Measurements from ENCODE around the gene RFX2.

DNA sequence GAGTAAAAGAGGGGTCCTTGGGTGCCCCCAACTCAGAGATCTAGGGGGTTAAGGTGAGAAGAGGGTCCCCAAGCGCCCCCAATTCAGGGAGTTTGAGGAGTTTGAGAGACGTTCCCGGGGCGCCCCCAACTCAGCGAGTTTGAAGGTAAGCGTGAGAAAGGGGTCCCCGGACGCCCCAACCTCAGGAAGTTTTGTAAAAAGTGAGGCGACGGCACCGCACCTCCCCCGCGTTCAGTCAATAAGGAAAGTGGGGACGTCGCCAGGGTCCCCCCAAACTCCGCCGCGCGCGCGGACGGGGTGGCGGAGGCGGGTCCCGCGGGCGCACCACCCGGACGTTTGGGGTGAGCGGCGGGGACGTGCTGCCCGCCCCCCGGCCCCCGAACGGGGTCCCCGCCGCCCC lies 353 bp downstream of the RFX2 start:
- TF ChIP-seq CTCF (conservative IDR thresholded peaks at IDR 0.05; ENCODE audit: low read length) (no peak), EZH2phosphoT487 (IDR thresholded peaks at IDR 0.05; ENCODE audit: borderline replicate concordance) (no peak)

Data from Loucy (cell line).